Pancreas (tissue), 10 donors: ENCODE data around the gene KCNG2. TPM values are rescaled to one million over a fixed set of nuclear protein-coding genes. Genes with fewer than 3 reads are reported as not detected.

Experiments used
- ATAC-seq, 4 donors: fragments of 200-7000 bp; cut with Tn5 transposase; one replicate each; pipeline versions ENCODE4 v1.8.0 to v1.9.1; 2020; ENCODE audit warnings: mild to moderate bottlenecking in 4 of 4, moderate library complexity in 4 of 4
- DNase-seq, 6 donors: peaks; one replicate each; pipeline ENCODE4 v3.0.0-alpha.2; 2020
- FAIRE-seq: peaks from 2 replicates; lab custom pipeline; 2012; peaks lifted over from hg19 to GRCh38; lab: Jason Lieb, UNC
- H3K27ac ChIP-seq, 4 donors: fragments of 200-600 bp; sonication (generic); 1 replicate in 3 of 4; 2 replicates in 1 of 4; pipeline versions ENCODE4 v1.5.0 to v1.8.0; 2020
- H3K27me3 ChIP-seq, 4 donors: fragments of 200-600 bp; one replicate each; pipeline ENCODE4 v1.8.0; 2021
- H3K36me3 ChIP-seq, 3 donors: fragments of 200-600 bp; sonication (generic) in 1 of 3; one replicate each; pipeline versions ENCODE4 v1.5.0 to v1.8.0; 2020 to 2021
- H3K4me1 ChIP-seq, 3 donors: fragments of 200-600 bp; one replicate each; pipeline ENCODE4 v1.8.0; 2021
- H3K4me3 ChIP-seq, 4 donors: fragments of 200-600 bp; sonication (generic) in 2 of 4; one replicate each; pipeline versions ENCODE4 v1.5.0 to v1.8.0; 2020 to 2021
- H3K9me3 ChIP-seq, 4 donors: fragments of 200-600 bp; one replicate each; pipeline ENCODE4 v1.8.0; 2021
- CTCF ChIP-seq, 4 donors: fragments of 200-600 bp; sonication (generic) in 3 of 4; IDR thresholded peaks; one replicate each; pipeline versions ENCODE4 v1.5.0 to v1.8.0; 2021; ENCODE audit warnings: antibody characterized with exemption in 4 of 4
- WGBS, 2 donors: extraction: QIAGEN DNeasy Blood & Tissue Kit; methylation state at CpG; one replicate each; pipeline ENCODE4 v1.1.7; 2013; 5-methylcytosine and 5-hydroxymethylcytosine counted together
- intact Hi-C, 3 donors: fragments of 100-400 bp; cut with DNase I; formaldehyde crosslinking; loops; one replicate each; pipeline versions ENCODE4 v1.11.1 to v1.14.2; 2022
- polyA plus RNA-seq, 2 donors: library from polyadenylated mRNA; stranded (reverse); fragments of 200-250 nt; gene quantifications; one replicate each; pipeline ENCODE4 v1.2.3, GENCODE V29; 2013
- total RNA-seq, 6 donors: library from RNA; stranded (reverse); fragmentation: NEBNext Ultra II Directional in 4 of 6; extraction: Animal tissue kit (Norgen Biotek cat#: 25700) in 4 of 6; gene quantifications; one replicate each; pipeline versions ENCODE4 v1.2.1 to v1.2.4, GENCODE V29; 2021 to 2023
- donor health status: healthy with polysubstance abuse.
- donor health status: DM: no; HTN: no; CAD: no; lungs with moderate emphysema.
- donor health status: DM: no; HTN: no; CAD: no.
- donor health status: control.
- donor health status: control.
- donor health status: Bipolar disorder and iron deficiency.
- donor health status: DM: yes; HTN: yes; CAD: no.
- donor health status: DM: no; HTN: no; CAD: no.
- donor health status: DM: no; HTN: no; CAD: no.
- donor health status: DM: yes; HTN: yes; CAD: no.

The KCNG2 gene
- total and polyA plus RNA-seq, 8 donors: 0.12 to 0.22 (median 0.13) TPM; not detected in 5

- Histone ChIP-seq H3K9me3 (no peaks in the 10 kb centered on the region), H3K27me3 (no peaks in the 10 kb centered on the region), H3K4me1 (no peaks in the 10 kb centered on the region), H3K36me3 (no peaks in the 10 kb centered on the region), H3K4me3 (no peak overlapping the region), H3K27ac (no peak overlapping the region)
- 69 to 82% methylated on average over 8 of the region's 8 CpGs for WGBS, 2 donors
- intact Hi-C loops: no loop called here
- FAIRE-seq: no peak
- ATAC-seq: no peak
- no peak for DNase-seq
- no peak for TF ChIP-seq CTCF (IDR thresholded peaks at IDR 0.05)
Observed at GRCh38 chr18:79817607-79817998, 19.9 kb downstream of the KCNG2 start.

GRCh38 chr18:79818036-79818435, 20.3 kb downstream of the KCNG2 start:
- no peaks in the 10 kb centered on the region for H3K36me3 ChIP-seq
- WGBS, 2 donors: 57 to 67% methylated on average over 13 to 14 of the region's 14 CpGs
- no peaks in the 10 kb centered on the region for H3K4me1 ChIP-seq
- no peak for FAIRE-seq
- intact Hi-C loops: no loop called here
- no peak overlapping the region for H3K4me3 ChIP-seq
- no peak for ATAC-seq
- no peaks in the 10 kb centered on the region for H3K9me3 ChIP-seq
- H3K27ac ChIP-seq: no peak overlapping the region
- no peaks in the 10 kb centered on the region for H3K27me3 ChIP-seq
- no peak for DNase-seq
- no peak for TF ChIP-seq CTCF (IDR thresholded peaks at IDR 0.05)

GRCh38 chr18:79818631-79819030, 20.9 kb downstream of the KCNG2 start:
- Histone ChIP-seq H3K27ac (no peak overlapping the region), H3K4me3 (no peak overlapping the region), H3K36me3 (no peaks in the 10 kb centered on the region), H3K9me3 (no peaks in the 10 kb centered on the region), H3K4me1 (no peaks in the 10 kb centered on the region), H3K27me3 (no peaks in the 10 kb centered on the region)
- no peak for TF ChIP-seq CTCF (IDR thresholded peaks at IDR 0.05)
- intact Hi-C loops: no loop called here
- no peak for ATAC-seq
- DNase-seq: no peak
- 66 to 78% methylated on average over 18 of the region's 18 CpGs for WGBS, 2 donors
- no peak for FAIRE-seq

- no peaks in the 10 kb centered on the region for H3K9me3 ChIP-seq
- no peak overlapping the region for H3K4me3 ChIP-seq
- H3K27ac ChIP-seq: no peak overlapping the region
- no peaks in the 10 kb centered on the region for H3K4me1 ChIP-seq
- H3K27me3 ChIP-seq: no peaks in the 10 kb centered on the region
- TF ChIP-seq CTCF (IDR thresholded peaks at IDR 0.05): no peak
- no peak for FAIRE-seq
- 65 to 69% methylated on average over 26 of the region's 26 CpGs for WGBS, 2 donors
- H3K36me3 ChIP-seq: no peaks in the 10 kb centered on the region
- no peak for DNase-seq
- intact Hi-C loops: no loop called here
- ATAC-seq: peak in 1 of 4 donors; percentile 24
Observed at GRCh38 chr18:79819064-79819967, 21.6 kb downstream of the KCNG2 start.

GRCh38 chr18:79819968-79820351, 22.2 kb downstream of the KCNG2 start:
- Histone ChIP-seq H3K4me3 (no peak overlapping the region), H3K36me3 (no peaks in the 10 kb centered on the region), H3K27me3 (no peaks in the 10 kb centered on the region), H3K4me1 (no peaks in the 10 kb centered on the region), H3K27ac (no peak overlapping the region), H3K9me3 (no peaks in the 10 kb centered on the region)
- ATAC-seq (peak in 3 of 4 donors; percentile 32 to 73 (median 70)), DNase-seq (no peak), FAIRE-seq (no peak)
- no peak for TF ChIP-seq CTCF (IDR thresholded peaks at IDR 0.05)
- 61 to 70% methylated on average over 14 of the region's 14 CpGs for WGBS, 2 donors
- intact Hi-C loops: no loop called here
